ENCODE results near the gene GIPC2.
"Not testable (repeated sequence)": the region's sequence is repeated elsewhere in the genome, so short reads cannot be mapped to it uniquely, and the experiment has no call there.

Gene GIPC2

DNA sequence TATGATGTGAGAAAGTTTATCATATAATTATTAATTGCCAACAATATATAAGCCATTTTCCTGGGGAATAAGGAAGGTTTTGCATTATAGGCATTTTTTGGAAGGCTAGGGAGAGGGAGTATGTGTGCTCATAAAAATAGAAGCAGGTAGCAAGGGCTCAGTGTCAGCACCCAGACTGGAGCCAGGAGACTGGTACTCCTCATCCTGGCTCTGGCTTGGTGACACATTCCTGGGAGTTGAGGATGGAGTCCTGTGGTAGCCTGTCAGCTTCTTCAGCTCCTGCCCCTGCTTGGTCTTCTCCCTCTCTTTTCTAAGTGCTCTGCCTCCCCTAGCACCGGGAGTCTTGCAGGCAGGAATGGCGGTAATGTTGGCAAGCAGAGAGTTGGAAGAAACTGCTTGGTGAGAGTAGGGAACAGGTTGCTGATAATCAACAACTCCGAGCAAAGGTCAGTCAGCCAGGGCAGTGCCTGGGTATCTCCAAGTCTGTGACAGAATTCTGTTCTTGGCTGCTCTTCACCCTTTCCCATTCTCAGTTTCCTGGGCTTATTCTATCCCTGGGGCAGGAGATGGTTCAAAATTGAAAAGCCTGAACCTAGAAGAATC, 23.0 kb downstream of the GIPC2 start:
- no peak for DNase-seq (ENCODE audit: low spot score)

DNA sequence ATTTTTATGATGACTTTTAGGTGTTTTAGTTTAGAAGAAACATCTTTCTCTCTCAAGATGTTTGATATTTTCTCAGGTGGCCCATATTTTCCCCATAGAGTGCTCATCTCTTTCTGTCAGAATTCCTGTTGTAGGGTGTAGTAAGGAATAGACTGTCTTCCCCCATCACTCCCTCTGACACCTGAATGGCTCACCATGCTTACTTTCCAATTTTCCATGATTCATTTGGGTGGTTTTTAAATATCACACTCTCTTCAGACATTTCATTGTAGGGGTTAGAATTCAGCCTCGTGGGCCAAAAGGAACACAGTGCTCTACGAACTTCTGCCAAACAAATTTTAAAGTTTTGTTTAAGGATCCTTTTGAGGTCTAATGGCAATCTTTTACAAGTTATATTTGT, 24.0 kb downstream of the GIPC2 start:
- DNase-seq (ENCODE audit: low spot score), result no peak

DNA sequence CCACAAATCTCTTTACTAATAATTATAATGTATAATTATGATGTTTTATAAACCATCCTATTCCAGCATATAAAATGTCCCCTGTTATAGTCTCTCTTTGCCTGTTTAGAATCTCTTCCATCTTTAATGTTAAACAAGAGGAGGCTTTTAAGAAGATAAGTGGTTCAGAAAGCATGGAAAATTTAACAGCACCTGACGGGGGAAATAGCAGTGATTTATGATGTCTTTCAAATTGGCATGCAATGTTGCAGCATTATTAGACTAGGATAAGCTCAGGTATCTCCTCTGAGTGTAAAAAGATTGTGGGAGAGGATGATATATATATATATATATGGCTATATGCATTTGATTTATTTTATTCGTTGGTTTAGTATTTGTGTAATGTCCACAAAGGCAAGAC, 24.4 kb downstream of the GIPC2 start:
- no peak for DNase-seq (ENCODE audit: low spot score)

GRCh38 chr1:78070758-78071157, 25.0 kb downstream of the GIPC2 start:
- DNase-seq (ENCODE audit: low spot score), result no peak

GRCh38 chr1:78071696-78072095, 25.9 kb downstream of the GIPC2 start:
- no peak for DNase-seq (ENCODE audit: low spot score)

DNA sequence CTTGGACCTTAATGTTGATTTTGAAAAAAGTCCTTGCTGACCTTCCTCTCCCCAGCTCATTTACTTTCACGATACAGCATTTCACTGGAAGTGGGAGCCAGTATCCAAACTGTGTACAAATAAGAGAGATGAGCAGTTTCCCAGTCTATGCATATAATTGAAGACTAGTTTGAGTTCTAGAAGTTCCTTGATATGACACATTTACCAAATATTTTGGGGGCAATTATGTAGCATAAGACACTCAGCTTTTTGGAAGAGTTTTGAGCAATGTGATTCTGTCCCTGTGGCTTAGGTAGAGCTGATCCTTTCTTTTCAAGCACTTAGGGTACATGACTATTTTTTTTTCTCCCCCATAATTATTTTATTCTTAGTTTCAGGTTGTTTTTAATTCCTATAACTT, 26.4 kb downstream of the GIPC2 start:
- DNase-seq (ENCODE audit: low spot score), result no peak

DNA sequence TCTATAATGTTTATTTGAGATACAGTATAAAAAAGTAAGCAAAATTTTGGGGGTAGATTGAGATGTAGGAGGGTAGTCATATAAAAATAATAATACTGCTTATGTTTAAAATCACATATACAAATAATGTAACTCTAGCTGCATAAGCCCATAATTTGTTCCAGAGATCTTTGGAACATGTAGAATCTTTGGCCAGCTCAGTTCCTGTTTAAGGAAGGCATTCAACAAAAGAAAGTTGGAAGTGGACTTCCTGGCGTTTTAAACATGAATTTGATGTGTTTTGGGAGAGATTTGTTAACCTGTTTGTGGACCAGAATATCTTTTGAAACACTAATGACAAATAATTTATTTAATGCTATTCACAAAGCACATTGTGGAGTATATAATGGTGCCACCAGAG, 27.7 kb downstream of the GIPC2 start:
- no peak for DNase-seq (ENCODE audit: low spot score)

GRCh38 chr1:78075621-78076020, 29.9 kb downstream of the GIPC2 start:
- DNase-seq (ENCODE audit: low spot score), result no peak

DNA sequence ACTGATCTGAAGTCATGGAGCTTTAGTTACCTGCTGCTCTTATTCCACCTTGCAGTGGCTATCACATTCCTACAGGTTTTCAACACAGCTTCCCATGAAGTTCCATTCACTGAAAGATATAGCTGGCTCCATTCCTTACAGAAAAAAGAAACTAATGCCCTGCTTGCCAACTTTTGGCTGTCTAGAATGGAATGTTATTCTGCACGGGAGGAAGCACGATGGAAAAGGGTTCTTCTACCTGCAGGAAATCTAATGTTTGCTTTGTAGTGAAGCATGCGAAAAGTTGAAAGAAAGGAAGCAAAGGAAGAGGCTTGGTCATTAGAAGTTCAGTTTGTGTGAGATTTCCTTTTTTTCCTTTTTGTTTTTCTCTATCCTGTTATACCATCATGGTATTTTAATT, 32.6 kb downstream of the GIPC2 start:
- DNase-seq (ENCODE audit: low spot score), result no peak

DNA sequence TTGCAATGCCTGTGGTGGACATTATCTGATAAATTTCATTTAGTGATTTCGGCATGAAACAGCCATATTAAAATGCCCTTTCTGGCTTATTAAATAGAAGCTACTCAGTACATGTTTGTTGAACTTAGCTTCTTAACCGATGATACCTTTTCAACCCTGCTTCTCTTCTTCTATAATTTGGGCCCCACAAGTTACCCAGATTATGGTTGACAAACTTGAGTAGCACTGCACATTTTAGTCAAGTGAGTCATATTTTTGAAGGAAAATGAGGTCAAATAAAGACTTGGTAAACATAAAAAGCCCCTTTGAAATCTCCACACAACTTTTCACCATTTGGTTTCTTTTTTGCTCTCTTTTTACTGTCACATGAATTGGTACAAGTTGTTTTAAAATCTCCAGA, 33.8 kb downstream of the GIPC2 start:
- no peak for DNase-seq (ENCODE audit: low spot score)

DNA sequence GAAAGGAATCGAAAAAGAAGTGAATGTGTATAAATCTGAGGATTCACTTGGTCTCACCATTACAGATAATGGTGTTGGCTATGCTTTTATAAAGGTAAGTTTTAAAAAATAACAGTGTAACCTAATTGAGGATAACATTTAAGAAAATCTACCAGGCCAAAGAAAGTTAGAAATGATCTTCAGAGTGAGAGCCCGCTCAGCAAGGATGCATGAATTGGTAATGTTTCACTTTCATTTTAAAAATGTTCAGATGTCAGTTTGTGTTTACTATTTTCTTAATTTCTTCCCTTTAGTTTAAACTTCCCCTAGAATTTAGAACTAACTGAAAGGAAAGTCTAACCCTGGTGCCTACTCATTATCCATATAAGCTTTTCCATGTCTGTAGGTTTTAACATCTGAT, 35.0 kb downstream of the GIPC2 start:
- DNase-seq (ENCODE audit: low spot score), result no peak

DNA sequence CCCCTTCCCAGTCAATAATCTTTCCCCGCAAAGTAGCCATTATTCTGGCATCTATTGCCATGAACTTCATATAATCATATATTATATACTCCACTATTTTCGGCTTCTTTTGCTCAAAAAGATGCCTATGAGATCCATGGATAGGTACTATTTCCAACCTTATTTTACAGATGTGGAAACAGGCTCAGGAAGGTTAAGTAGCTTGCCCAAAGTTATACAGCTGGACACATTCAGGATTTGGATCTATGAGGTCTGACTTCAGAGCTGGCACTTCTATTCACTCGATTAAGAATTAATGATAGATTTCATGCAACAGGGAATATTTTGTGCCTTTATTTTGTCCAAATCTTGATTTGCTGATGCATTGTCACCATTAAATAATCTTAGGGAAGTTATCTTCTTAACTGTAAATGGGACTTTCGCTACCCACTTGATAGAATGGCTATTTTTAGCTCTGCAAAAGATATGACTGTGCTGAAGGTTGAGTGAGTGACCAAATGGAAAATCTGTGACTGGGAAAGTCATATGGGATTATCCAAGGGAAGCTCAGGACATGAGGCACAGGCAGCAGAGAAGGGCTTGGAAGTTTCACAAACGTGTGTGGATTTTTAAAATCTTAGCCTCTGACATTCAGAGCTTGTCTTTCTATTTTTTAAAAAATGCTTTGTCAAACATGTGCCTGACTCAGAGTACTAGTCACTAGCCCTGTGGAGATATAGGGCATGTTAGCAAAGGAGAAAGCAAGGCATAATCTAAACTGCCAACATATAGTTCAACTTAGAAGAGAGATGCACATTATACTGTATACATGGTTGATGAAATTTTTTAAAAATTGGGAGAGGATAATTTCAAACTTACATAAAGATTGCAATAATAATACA, 36.5 kb downstream of the GIPC2 start:
- no peak for DNase-seq (ENCODE audit: low spot score)

- not testable (repeated sequence) for DNase-seq (ENCODE audit: low spot score)
Measured at GRCh38 chr1:78084639-78085038, 38.9 kb downstream of the GIPC2 start.

- no peak for DNase-seq (ENCODE audit: low spot score)
Measured at GRCh38 chr1:78086697-78087096, 40.9 kb downstream of the GIPC2 start.

- DNase-seq (ENCODE audit: low spot score), result no peak
Measured at GRCh38 chr1:78088015-78088414, 42.2 kb downstream of the GIPC2 start.

DNA sequence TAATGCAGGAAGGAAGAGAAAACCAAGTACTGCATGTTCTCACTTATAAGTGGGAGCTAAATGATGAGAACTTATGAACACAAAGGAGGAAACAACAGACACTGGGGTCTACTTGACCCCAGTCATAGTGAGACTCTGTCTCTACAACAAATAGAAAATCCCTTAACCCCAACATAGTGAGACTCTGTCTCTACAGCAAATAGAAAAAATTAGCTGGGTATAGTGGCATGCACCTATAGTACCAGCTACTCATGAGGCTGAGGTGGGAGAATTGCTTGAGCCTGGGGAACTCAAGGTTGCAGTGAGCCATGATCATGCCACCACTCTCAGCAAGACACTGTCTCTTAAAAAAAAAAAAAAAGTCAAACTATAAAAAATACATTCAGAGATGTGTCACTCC, 42.7 kb downstream of the GIPC2 start:
- DNase-seq (ENCODE audit: low spot score), result no peak

DNA sequence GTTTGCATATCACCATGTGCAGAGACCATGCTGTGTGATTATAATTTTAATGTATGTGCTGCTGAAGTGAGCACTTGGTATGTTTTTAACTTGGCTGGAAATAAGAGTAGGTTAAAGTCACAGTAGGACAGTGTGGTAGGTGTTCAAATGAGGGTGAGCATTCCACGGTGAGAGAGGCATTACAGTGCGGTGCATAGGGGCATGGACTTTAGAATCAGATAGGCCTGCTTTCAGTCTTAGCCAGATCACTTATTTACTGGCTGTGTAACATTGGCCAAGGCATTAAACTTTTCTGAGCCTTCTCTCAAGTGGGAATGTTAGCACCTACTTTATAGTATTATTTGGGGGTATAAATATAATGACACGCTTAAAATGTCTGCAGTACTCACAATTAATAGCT, 43.2 kb downstream of the GIPC2 start:
- DNase-seq (ENCODE audit: low spot score), result no peak

DNA sequence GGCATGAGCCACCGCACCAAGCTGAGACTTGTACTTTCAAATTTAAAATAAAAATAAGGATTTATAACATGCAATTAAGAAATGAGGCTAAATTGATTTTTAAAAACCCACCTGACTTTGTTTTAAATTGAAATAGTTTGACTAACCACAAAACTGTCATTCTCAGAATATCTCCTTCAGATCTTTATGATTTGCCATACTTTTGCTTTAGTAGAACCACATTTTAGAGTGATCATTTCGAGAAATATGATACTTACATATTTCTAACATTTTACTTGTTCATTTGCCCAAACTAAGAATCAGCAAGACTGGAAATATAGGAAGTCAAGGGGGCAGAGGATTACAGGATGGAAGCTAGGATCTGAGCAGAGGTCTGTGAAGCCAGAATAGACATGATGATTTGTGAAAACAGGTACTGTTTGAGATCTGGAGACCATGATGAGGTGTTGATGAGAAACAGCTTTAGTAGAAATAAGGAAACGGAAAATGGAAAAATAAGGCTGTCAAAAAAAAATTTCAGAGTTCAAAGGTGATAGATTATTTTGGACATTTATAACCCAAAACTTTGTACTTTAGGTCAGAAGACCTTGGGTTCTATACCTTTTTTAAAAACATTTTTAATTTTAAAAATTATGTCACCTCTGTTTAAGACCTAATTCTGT, 44.8 kb downstream of the GIPC2 start:
- DNase-seq (ENCODE audit: low spot score), result no peak

GRCh38 chr1:78091215-78091813, 45.5 kb downstream of the GIPC2 start:
- no peak for DNase-seq (ENCODE audit: low spot score)

DNA sequence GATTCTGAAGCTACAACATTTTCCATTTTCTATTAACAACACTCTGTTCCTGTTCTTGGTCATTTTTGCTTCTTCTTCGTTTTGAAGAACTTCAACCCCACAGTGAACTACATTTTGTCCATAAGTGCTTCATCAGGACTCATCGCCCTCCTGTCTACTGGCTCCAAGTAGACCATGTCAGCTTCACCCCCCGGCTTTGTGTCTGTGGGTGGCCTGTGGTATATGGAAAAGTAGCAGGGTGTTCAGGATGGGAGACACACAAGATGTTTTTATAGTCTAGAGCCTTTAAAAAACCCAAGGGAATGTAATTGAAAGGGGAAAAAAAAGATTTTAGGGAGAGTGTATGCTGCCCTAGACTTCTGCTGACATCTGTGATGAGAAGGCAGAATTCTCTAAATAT, 46.1 kb downstream of the GIPC2 start:
- no peak for DNase-seq (ENCODE audit: low spot score)

DNA sequence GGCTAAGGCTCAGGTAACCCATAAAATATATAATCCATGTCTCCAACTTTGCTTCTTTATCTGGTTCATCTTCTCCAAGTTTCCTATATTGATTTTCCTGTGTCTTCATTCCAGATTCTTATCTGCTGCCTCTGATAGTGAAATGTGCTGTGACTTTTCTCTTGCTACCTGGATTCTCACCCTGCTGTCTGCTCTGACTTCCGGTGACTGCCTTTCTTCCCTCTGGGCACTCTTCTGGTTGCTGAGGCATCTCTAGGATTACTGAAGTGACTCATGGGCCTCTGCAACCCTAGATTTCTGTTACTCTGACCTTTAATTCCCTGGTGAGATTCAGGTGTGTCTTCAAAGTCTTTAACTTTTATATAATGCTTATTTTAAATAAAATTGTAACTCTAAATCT, 46.9 kb downstream of the GIPC2 start:
- DNase-seq (ENCODE audit: low spot score), result no peak

DNA sequence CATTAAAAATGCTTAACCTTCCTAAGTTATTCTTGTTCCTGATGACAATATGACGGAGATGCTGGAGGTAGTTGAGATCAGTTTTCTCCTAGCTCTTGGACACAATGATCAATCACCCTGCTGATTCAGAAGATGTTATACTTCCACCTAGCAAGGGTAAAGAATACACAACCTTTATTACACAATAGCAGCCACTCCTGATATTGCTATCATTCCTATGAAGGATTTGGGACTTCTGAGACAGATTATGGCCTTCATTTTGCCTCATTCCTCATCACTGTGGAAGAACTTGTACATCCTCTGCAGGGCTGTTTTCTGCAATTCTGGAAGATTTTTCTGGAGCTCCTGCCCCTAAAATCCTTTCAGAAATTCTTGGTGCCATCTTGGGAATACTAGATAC, 47.8 kb downstream of the GIPC2 start:
- DNase-seq (ENCODE audit: low spot score), result no peak

DNA sequence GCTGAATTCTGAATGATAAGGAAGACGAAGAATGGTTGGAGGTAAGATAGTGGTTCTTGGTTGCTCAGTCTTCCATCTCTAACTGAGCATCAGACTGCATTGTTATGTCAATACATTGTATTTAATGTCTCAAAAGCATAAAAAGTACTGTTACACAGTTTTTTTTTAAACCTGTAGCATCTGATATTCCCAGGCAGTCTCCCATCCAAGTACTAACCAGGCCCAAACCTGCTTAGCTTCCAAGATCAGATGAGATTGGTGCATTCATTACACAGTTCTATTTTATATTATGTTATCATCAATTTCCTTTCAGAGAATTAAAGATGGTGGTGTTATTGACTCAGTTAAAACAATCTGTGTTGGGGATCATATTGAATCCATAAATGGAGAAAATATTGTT, 48.9 kb downstream of the GIPC2 start:
- no peak for DNase-seq (ENCODE audit: low spot score)
